HG03108 (cell line): ENCODE data around the gene AMPD3.
A peak's percentile ranks its signal among the peaks of the same experiment; 100 is the strongest.

ENCODE experiments used
- ATAC-seq: cut with Tn5 transposase; IDR thresholded peaks from one replicate; pipeline ENCODE4 v1.9.1; 2021; ENCODE audit warnings: moderate library complexity; ENCODE audit not compliant: unreplicated experiment

AMPD3 gene

GRCh38 chr11:10459029-10459970 lies 4.2 kb downstream of the AMPD3 start:
- ATAC-seq = peak; percentile 51

GRCh38 chr11:10460611-10461275 lies 5.7 kb downstream of the AMPD3 start:
- no peak for ATAC-seq

GRCh38 chr11:10461276-10461790 lies 6.3 kb downstream of the AMPD3 start:
- ATAC-seq = no peak

- ATAC-seq = no peak
Measured at GRCh38 chr11:10462746-10463300, 7.8 kb downstream of the AMPD3 start.

- no peak for ATAC-seq
Measured at GRCh38 chr11:10473371-10473770, 18.3 kb downstream of the AMPD3 start.

- ATAC-seq = no peak
Measured at GRCh38 chr11:10474551-10474950, 19.5 kb downstream of the AMPD3 start.

- ATAC-seq = no peak
Measured at GRCh38 chr11:10476342-10476741, 21.3 kb downstream of the AMPD3 start.

- ATAC-seq = no peak
Measured at GRCh38 chr11:10476927-10477689, 22.0 kb downstream of the AMPD3 start.

- no peak for ATAC-seq
Measured at GRCh38 chr11:10477690-10478046, 22.6 kb downstream of the AMPD3 start.

GRCh38 chr11:10478066-10478465 lies 23.0 kb downstream of the AMPD3 start:
- ATAC-seq = no peak

GRCh38 chr11:10478574-10479550 lies 23.8 kb downstream of the AMPD3 start:
- no peak for ATAC-seq

GRCh38 chr11:10480026-10480425 lies 25.0 kb downstream of the AMPD3 start:
- no peak for ATAC-seq

- ATAC-seq = no peak
Measured at GRCh38 chr11:10480760-10481159, 25.7 kb downstream of the AMPD3 start.

- no peak for ATAC-seq
Measured at GRCh38 chr11:10481560-10482349, 26.7 kb downstream of the AMPD3 start.

GRCh38 chr11:10483174-10483573 lies 28.1 kb downstream of the AMPD3 start:
- no peak for ATAC-seq

GRCh38 chr11:10483584-10483983 lies 28.5 kb downstream of the AMPD3 start:
- no peak for ATAC-seq

- no peak for ATAC-seq
Measured at GRCh38 chr11:10484461-10485180, 29.6 kb downstream of the AMPD3 start.

GRCh38 chr11:10485646-10486045 lies 30.6 kb downstream of the AMPD3 start:
- ATAC-seq = no peak
